22Rv1 (cell line): ENCODE results near the gene DNAH1.

Experiments used
- H3K27ac ChIP-seq: fragments of 450-650 bp; 2 replicates; pipeline ENCODE4 v1.5.1; 2017
- CTCF ChIP-seq: fragments of 450-650 bp; IDR thresholded peaks from 2 replicates; pipeline ENCODE4 v1.5.1; 2017; ENCODE audit warnings: mild to moderate bottlenecking
- ZFX ChIP-seq: fragments of 450-650 bp; IDR thresholded peaks from 2 replicates; pipeline ENCODE4 v1.6.1; 2017; ENCODE audit warnings: antibody characterized with exemption, borderline replicate concordance

Gene DNAH1

GRCh38 chr3:52326976-52327375 is 10.9 kb downstream of the DNAH1 start:
- TF ChIP-seq ZFX (no peak), CTCF (no peak)

GRCh38 chr3:52327486-52328290 is 11.6 kb downstream of the DNAH1 start:
- TF ChIP-seq CTCF (no peak), ZFX (no peak)
- no peak overlapping the region for H3K27ac ChIP-seq

More at GRCh38 chr3:52326976-52327375, 10.9 kb downstream of the DNAH1 start:
- no peak overlapping the region for H3K27ac ChIP-seq

GRCh38 chr3:52328536-52329080 is 12.5 kb downstream of the DNAH1 start:
- no peak for TF ChIP-seq CTCF
- no peak for TF ChIP-seq ZFX
- H3K27ac ChIP-seq: no peak overlapping the region

GRCh38 chr3:52330194-52330805 is 14.2 kb downstream of the DNAH1 start:
- no peak overlapping the region for H3K27ac ChIP-seq
- TF ChIP-seq CTCF: no peak

GRCh38 chr3:52331091-52331490 is 15.0 kb downstream of the DNAH1 start:
- H3K27ac ChIP-seq: no peak overlapping the region
- TF ChIP-seq ZFX: no peak
- TF ChIP-seq CTCF: no peak

- TF ChIP-seq ZFX: no peak
- TF ChIP-seq CTCF: no peak
These were observed 15.8 kb downstream of the DNAH1 start for GRCh38 chr3:52331906-52332305.

More at GRCh38 chr3:52331906-52332305, 15.8 kb downstream of the DNAH1 start:
- no peak overlapping the region for H3K27ac ChIP-seq
